Nephron progenitor cell (in vitro differentiated cells): Measurements from ENCODE around the gene KCTD1.
A peak's percentile ranks its signal among the peaks of the same experiment; 100 is the strongest.

Source experiments
- DNase-seq: peaks from one replicate; pipeline ENCODE4 v3.0.0; 2021
- H3K27ac Mint-ChIP-seq: 2 replicates; pipeline ENCODE4 v1.8.0; 2021; ENCODE audit warnings: mild to moderate bottlenecking, moderate library complexity, mixed read lengths
- H3K27me3 Mint-ChIP-seq: 2 replicates; pipeline ENCODE4 v1.8.0; 2021; ENCODE audit warnings: mild to moderate bottlenecking, low read depth, mixed read lengths; ENCODE audit not compliant: poor library complexity
- H3K36me3 Mint-ChIP-seq: 2 replicates; pipeline ENCODE4 v1.8.0; 2021; ENCODE audit warnings: low read depth, mixed read lengths
- H3K4me1 Mint-ChIP-seq: 2 replicates; pipeline ENCODE4 v1.8.0; 2021; ENCODE audit warnings: mixed read lengths
- H3K4me3 Mint-ChIP-seq: 2 replicates; pipeline ENCODE4 v1.8.0; 2021; ENCODE audit warnings: mild to moderate bottlenecking, moderate library complexity, mixed read lengths
- H3K9me3 Mint-ChIP-seq: 2 replicates; pipeline ENCODE4 v1.8.0; 2021; ENCODE audit warnings: mild to moderate bottlenecking, moderate library complexity, mixed read lengths
- TF ChIP-seq, protein P1 (sequence below): fragments of 200-600 bp; sonication (generic); IDR thresholded peaks from 2 replicates; pipeline ENCODE4 v1.5.0; 2021; ENCODE audit warnings: antibody characterized with exemption

KCTD1 gene

DNA sequence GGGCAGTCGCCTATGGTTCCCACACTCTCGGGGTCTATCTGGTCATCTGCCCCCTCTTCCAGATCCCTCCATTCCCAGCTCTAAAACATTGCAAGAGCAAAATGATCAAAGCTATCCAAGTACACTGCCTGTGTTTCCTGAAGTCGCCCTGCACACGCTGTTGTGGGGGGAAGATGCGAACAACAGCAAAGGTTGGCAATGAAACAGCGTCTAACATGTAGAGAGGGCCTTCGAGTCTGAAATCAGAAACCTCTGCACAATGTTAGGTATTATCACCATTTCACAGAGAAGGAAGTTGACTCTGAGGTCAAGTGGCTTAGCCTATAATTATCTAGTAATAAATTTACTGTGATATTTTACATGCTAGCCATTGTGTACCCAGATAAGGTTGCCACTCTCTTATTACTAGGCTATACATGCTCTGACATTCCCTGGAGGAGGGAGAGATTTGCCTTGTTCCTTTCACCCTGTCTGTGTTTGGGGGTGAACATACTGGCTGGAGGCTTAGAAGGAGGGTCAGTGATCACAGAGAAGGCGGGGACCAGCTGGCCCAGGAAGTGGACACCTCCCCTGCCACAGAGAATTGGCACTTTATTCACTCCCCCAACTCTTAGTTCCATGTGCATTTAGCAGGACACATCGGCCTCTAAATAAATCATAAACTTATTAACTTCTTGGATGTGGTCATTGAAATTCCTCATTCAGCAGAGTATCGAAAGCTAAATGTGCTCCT is 36.8 kb downstream of the KCTD1 start:
- peaks cover 30% of the 10 kb centered on the region for H3K36me3 Mint-ChIP-seq

DNA sequence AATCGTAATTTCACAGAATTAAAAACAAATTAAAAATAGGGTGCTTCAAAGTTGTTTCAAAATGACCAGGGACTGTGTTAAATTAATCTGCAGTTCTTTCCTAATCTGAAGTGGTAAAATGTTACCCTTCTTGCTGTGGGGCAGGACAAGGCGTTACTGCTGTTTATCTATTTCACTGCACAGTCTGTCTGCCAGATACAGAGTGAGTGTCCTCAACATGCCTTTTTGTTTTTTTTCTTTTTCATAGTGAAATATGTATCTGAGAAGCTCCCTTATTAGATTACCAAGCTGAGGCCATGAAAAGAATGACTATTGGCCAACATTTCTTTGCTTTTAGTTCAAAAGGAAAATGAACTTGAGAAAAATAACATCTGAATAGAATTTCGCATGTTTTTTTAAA is 38.0 kb downstream of the KCTD1 start:
- H3K27me3 Mint-ChIP-seq = no peaks in the 10 kb centered on the region
- H3K4me3 Mint-ChIP-seq = no peak overlapping the region
- H3K4me1 Mint-ChIP-seq = peaks cover 74% of the 10 kb centered on the region
- no peak overlapping the region for H3K27ac Mint-ChIP-seq
- TF ChIP-seq, protein P1, sequence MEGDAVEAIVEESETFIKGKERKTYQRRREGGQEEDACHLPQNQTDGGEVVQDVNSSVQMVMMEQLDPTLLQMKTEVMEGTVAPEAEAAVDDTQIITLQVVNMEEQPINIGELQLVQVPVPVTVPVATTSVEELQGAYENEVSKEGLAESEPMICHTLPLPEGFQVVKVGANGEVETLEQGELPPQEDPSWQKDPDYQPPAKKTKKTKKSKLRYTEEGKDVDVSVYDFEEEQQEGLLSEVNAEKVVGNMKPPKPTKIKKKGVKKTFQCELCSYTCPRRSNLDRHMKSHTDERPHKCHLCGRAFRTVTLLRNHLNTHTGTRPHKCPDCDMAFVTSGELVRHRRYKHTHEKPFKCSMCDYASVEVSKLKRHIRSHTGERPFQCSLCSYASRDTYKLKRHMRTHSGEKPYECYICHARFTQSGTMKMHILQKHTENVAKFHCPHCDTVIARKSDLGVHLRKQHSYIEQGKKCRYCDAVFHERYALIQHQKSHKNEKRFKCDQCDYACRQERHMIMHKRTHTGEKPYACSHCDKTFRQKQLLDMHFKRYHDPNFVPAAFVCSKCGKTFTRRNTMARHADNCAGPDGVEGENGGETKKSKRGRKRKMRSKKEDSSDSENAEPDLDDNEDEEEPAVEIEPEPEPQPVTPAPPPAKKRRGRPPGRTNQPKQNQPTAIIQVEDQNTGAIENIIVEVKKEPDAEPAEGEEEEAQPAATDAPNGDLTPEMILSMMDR = no peak
- H3K36me3 Mint-ChIP-seq = peaks cover 33% of the 10 kb centered on the region
- no peak for DNase-seq
- H3K9me3 Mint-ChIP-seq = peaks cover 5% of the 10 kb centered on the region

More for the DNA sequence above, 36.8 kb downstream of the KCTD1 start:
- Mint-ChIP-seq H3K27ac (peak overlapping the region; percentile 97), H3K27me3 (no peaks in the 10 kb centered on the region), H3K9me3 (no peaks in the 10 kb centered on the region), H3K4me1 (peaks cover 78% of the 10 kb centered on the region), H3K4me3 (no peak overlapping the region)
- TF ChIP-seq, protein P1 = no peak
- DNase-seq = no peak

DNA sequence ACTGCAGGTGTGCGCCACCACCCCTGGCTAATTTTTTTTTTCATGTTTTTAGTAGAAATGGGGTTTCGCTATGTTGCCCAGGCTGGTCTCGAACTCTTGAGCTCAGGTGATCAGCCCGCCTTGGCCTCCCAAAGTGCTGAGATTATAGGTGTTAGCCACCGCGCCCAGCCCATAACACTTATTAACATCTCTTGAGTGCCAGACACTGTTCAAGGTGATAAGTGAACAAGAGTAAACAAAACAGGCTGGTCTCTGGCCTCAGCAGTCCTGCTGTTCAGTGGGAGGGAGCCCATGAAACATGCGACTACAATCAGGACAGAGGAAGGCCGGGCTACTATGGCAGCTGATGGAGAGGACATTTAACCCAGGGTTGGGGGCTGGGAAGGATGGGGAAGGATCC is 42.3 kb downstream of the KCTD1 start:
- Mint-ChIP-seq H3K27ac (no peak overlapping the region), H3K4me1 (peaks cover 55% of the 10 kb centered on the region), H3K4me3 (no peak overlapping the region), H3K9me3 (peaks cover 10% of the 10 kb centered on the region), H3K36me3 (peaks cover 42% of the 10 kb centered on the region), H3K27me3 (peaks cover 4% of the 10 kb centered on the region)
- no peak for DNase-seq
- TF ChIP-seq, protein P1 = no peak

DNA sequence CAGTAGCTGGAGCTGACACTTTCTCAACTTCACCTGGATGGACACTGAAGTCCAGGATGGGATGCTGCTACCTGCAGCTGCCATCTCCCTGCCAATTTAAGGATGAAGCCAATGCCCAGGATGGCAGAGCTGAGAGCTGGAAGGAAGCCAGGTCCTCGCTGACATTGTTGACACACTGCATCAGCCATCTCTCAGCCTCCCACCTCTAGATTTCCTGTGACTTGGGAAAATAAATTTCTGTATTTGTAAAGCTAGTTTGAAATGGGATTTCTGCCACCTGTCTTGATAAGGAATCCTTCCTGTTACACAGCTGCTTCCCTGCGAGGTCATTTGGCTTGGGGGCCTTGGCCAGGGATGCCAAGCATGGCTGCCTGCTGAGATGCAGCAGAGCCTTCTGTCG is 43.5 kb downstream of the KCTD1 start:
- Mint-ChIP-seq H3K36me3 (peaks cover 54% of the 10 kb centered on the region), H3K27ac (peak overlapping the region; percentile 88), H3K4me3 (no peak overlapping the region), H3K9me3 (peaks cover 10% of the 10 kb centered on the region), H3K27me3 (peaks cover 4% of the 10 kb centered on the region), H3K4me1 (peaks cover 44% of the 10 kb centered on the region)
- TF ChIP-seq, protein P1 = no peak
- no peak for DNase-seq

DNA sequence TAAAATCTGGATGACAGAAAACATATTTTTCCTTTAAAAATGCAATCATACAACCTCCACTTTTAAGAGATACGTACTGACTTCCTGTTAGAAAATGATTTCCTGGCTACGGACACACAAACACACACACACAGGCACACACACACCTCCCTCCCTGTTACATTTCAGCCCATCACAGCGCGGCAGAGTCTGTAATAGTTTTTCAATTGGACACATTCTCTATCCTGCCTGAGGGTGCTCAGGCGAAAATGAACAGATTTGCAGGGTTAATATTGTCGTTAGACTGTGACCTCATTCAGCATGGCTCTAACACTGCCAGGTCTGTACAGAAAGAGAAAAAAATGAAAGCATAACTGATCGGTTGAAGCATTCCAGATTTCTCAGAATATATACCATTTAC is 45.0 kb downstream of the KCTD1 start:
- Mint-ChIP-seq H3K36me3 (peaks cover 68% of the 10 kb centered on the region), H3K9me3 (peaks cover 10% of the 10 kb centered on the region), H3K27me3 (peaks cover 4% of the 10 kb centered on the region), H3K4me3 (no peak overlapping the region), H3K27ac (peak overlapping the region; percentile 50), H3K4me1 (peaks cover 29% of the 10 kb centered on the region)
- TF ChIP-seq, protein P1 = no peak
- no peak for DNase-seq

DNA sequence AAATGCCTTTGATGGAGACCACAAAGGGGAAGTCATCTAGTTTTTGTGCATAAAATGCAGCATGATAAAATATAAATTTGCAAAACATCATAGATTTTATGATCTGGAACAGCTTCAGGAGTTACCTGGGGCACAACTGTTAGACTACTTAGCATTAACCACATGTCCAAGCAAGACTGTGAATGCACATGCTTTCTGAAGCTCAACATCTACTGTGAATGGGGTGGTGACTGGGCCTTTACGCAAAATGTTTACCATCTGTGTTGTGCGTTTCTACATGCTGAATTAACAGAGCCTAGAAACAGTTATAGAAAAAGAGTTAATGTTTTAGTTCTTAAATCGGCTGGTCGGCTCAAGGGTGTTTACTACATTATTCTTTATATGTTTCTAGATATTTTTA is 45.5 kb downstream of the KCTD1 start:
- H3K27ac Mint-ChIP-seq = no peak overlapping the region

More for the DNA sequence above, 45.5 kb downstream of the KCTD1 start:
- H3K4me1 Mint-ChIP-seq = peaks cover 23% of the 10 kb centered on the region
- TF ChIP-seq, protein P1 = no peak
- H3K27me3 Mint-ChIP-seq = peaks cover 4% of the 10 kb centered on the region
- peaks cover 74% of the 10 kb centered on the region for H3K36me3 Mint-ChIP-seq
- no peak for DNase-seq
- no peak overlapping the region for H3K4me3 Mint-ChIP-seq
- peaks cover 10% of the 10 kb centered on the region for H3K9me3 Mint-ChIP-seq
